ENCODE data around the gene ARL3. TPM values are rescaled to one million over a fixed set of nuclear protein-coding genes. Genes with fewer than 3 reads are reported as not detected.

Gene ARL3
- total RNA-seq, 1 experiment from 2014 or later = 16.5 TPM

DNA sequence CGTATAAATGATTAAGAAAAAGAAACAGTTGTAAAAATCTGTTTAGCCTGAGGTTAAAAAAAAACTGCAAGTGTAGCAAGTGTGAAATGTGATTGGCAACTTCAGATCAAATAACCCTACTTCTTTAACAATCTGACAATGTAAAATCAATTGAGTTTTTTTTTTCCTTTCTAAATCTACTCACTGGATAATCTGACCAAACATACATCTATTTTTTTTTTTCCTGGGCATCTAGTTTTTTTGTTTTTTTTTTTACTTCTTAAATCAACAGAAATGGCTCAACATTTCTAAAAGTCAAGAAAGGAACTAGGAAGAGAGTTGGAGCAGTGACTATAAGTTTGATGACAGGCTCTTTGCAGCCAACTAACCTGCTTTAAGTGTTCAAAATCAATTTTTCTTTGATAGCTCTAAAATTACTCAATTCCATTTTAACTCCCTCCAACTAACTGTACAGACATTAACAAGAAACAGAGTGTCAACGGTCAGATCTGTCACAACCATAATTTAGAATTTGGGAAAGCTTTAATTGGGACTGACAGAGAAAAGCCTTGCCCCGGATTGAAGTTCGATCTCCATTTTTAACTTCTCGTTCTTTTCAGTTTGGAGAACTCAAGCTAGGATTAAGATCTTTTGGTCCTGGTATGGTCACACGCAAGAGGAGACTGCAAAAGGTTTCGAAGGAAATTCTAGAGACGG, 1.2 kb downstream of the ARL3 start:
- Histone ChIP-seq H3K9me3 (ENCODE audit: control insufficient read depth, low read depth, low read length) (no peaks in the 10 kb centered on the region), H3K23me2 (ENCODE audit: insufficient read length, low read depth, low read length, poor library complexity, severe bottlenecking) (peaks cover 11% of the 10 kb centered on the region), H3K23ac (ENCODE audit: insufficient read length, low read depth, low read length) (no peak overlapping the region), H4K8ac (replicated peaks; ENCODE audit: insufficient read length, low read depth, low read length) (no peak overlapping the region), H3K4me2 (ENCODE audit: insufficient read depth, insufficient read length, low read length) (peak overlapping the region; percentile 95), H3K14ac (ENCODE audit: insufficient read depth, low read length) (no peak overlapping the region), H3K79me2 (ENCODE audit: insufficient read depth, low read length) (peaks cover 3% of the 10 kb centered on the region; the same call in 1 of the 2 replicates), H2BK120ac (ENCODE audit: low read depth, low read length, poor library complexity, severe bottlenecking) (no peak overlapping the region), H3K18ac (ENCODE audit: insufficient read length, low read depth, low read length) (no peak overlapping the region), H2BK20ac (ENCODE audit: low read depth, low read length, poor library complexity, severe bottlenecking) (no peak overlapping the region), H2AK5ac (ENCODE audit: insufficient read length, low read length) (no peak overlapping the region), H3K27me3 (ENCODE audit: insufficient read depth, low read length) (no peaks in the 10 kb centered on the region), H3K9ac (ENCODE audit: extremely low read depth, insufficient read length, low read length) (peak overlapping the region; percentile 82), H4K5ac (ENCODE audit: insufficient read length, low read depth, low read length) (no peak overlapping the region), H2AFZ (ENCODE audit: low read length) (peak overlapping the region; percentile 11), H4K20me1 (ENCODE audit: control insufficient read depth, insufficient read depth, insufficient read length) (no peaks in the 10 kb centered on the region), H3K56ac (ENCODE audit: insufficient read length, low read depth, low read length) (no peak overlapping the region), H3K4ac (ENCODE audit: low read depth, low read length) (no peak overlapping the region), H3K79me1 (ENCODE audit: insufficient read depth, low read depth, low read length, poor library complexity, severe bottlenecking) (peaks cover 3% of the 10 kb centered on the region), H2BK12ac (ENCODE audit: insufficient read length, low read depth, low read length) (no peak overlapping the region), H3T11ph (ENCODE audit: low read length) (no peak overlapping the region), H3K4me1 (ENCODE audit: insufficient read depth, low read length) (peaks cover 3% of the 10 kb centered on the region; the same call in 1 of the 2 replicates), H2BK5ac (ENCODE audit: insufficient read length, low read length) (no peak overlapping the region), H2BK15ac (ENCODE audit: low read depth, low read length) (no peak overlapping the region), H3K27ac (ENCODE audit: insufficient read length, low read depth, low read length) (no peak overlapping the region), H4K91ac (ENCODE audit: insufficient read length, low read depth, low read length) (no peak overlapping the region)
- Mint-ChIP-seq H3K36me3 (ENCODE audit: insufficient read depth in 1 of 3, low read depth in 3 of 3) (peaks cover 4 to 20% (median 8%) of the 10 kb centered on the region in 3 experiments; a peak in 6 of 7 replicates), H3K9me3 (no peaks in the 10 kb centered on the region), H3K4me1 (peaks cover 31 to 36% of the 10 kb centered on the region in 2 experiments), H3K27ac (peak overlapping the region; percentile 46 to 97 (median 94); a peak in 6 of 7 replicates), H3K4me3 (peak overlapping the region; percentile 83 to 92), H3K27me3 (ENCODE audit: low read depth) (no peaks in the 10 kb centered on the region)
- TF ChIP-seq, protein P1, sequence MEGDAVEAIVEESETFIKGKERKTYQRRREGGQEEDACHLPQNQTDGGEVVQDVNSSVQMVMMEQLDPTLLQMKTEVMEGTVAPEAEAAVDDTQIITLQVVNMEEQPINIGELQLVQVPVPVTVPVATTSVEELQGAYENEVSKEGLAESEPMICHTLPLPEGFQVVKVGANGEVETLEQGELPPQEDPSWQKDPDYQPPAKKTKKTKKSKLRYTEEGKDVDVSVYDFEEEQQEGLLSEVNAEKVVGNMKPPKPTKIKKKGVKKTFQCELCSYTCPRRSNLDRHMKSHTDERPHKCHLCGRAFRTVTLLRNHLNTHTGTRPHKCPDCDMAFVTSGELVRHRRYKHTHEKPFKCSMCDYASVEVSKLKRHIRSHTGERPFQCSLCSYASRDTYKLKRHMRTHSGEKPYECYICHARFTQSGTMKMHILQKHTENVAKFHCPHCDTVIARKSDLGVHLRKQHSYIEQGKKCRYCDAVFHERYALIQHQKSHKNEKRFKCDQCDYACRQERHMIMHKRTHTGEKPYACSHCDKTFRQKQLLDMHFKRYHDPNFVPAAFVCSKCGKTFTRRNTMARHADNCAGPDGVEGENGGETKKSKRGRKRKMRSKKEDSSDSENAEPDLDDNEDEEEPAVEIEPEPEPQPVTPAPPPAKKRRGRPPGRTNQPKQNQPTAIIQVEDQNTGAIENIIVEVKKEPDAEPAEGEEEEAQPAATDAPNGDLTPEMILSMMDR (conservative IDR thresholded peaks at IDR 0.05) = no peak
- DNase-seq = no peak
- no CpG with 5 or more reads among the region's 8 CpGs for WGBS (ENCODE audit: extremely low coverage, insufficient read length, low lambda C conversion rate)
